Heart left ventricle (tissue), 13 donors: ENCODE results near the gene TRMU.

Experiments
- CTCF ChIP-seq, 12 donors: fragments of 200-600 bp; sonication (generic) in 4 of 12; IDR thresholded peaks; one replicate each; pipeline versions ENCODE4 v1.5.0 to v1.8.0; 2018 to 2022; ENCODE audit warnings: antibody characterized with exemption in 12 of 12, mild to moderate bottlenecking in 5 of 12
- POLR2A ChIP-seq, 2 donors: fragments of 450-650 bp; IDR thresholded peaks; one replicate each; pipeline ENCODE4 v1.6.1; 2017; ENCODE audit warnings: antibody characterized with exemption in 2 of 2, mild to moderate bottlenecking in 2 of 2, moderate library complexity in 2 of 2
- donor health status: ischemic (EF 13 %, LVEDD 7.1; RV severe dilation, severe dysfunction).
- donor health status: DM: no; HTN: yes; CAD: no.
- donor health status: DM: no; HTN: no; CAD: no.
- donor health status: ischemic (EF 25% LVEDD 6.9; RV normal size, moderate dysfunction).
- donor health status: ischemic (EF 25% LVEDD 5.7; RV mildly dilated, moderate dysfunction).
- donor health status: ischemic (EF 35%, LVEDD 5.7; RV mildly dilated, moderate dysfunction).
- donor health status: nonischemic (EF 11% LVEDD 7.7; RV severe dilation, severe dysfunction).
- donor health status: DM: yes; HTN: yes; CAD: no.
- donor health status: PGD.
- donor health status: ischemic (EF 29% LVEDD 5.4; RV normal size, mild dysfunction).
- donor health status: nonischemic (EF 23%, LVEDD 6.1; RV moderate dilation, normal function).

GRCh38 chr22:46286941-46287872 is 48.3 kb upstream of the TRMU start:
- TF ChIP-seq CTCF (IDR thresholded peaks at IDR 0.05) (no peak), POLR2A (IDR thresholded peaks at IDR 0.05) (no peak)
